WERI-Rb-1 (cell line): Measurements from ENCODE around the gene SHROOM3.

Source experiments
- DNase-seq: peaks from one replicate; pipeline ENCODE4 v3.0.0-alpha.2; 2020
- H3K27ac ChIP-seq: fragments of 250-450 bp; sonication (Bioruptor Pico); 2 replicates; pipeline ENCODE4 v1.5.1; 2020; ENCODE audit warnings: mild to moderate bottlenecking, moderate library complexity
- H3K27me3 ChIP-seq: fragments of 250-450 bp; sonication (Bioruptor Pico); 2 replicates; pipeline ENCODE4 v1.5.1; 2021; ENCODE audit warnings: mild to moderate bottlenecking, low read depth, moderate library complexity; ENCODE audit not compliant: insufficient read depth, severe bottlenecking
- H3K36me3 ChIP-seq: fragments of 250-450 bp; sonication (Bioruptor Pico); 2 replicates; pipeline ENCODE4 v1.5.1; 2020; ENCODE audit warnings: mild to moderate bottlenecking, moderate library complexity
- H3K4me3 ChIP-seq: 2 replicates; pipeline ENCODE4 v1.5.1; 2011; ENCODE audit warnings: low read depth, mild to moderate bottlenecking, control low read depth, low read length
- H3K9me3 ChIP-seq: fragments of 250-450 bp; sonication (Bioruptor Pico); 2 replicates; pipeline ENCODE4 v1.5.1; 2021; ENCODE audit warnings: mild to moderate bottlenecking, moderate library complexity; ENCODE audit not compliant: severe bottlenecking
- TF ChIP-seq, protein P1 (sequence below): IDR thresholded peaks from 2 replicates; pipeline ENCODE4 v1.5.1; 2011; ENCODE audit warnings: low read depth, mild to moderate bottlenecking, control low read depth, inconsistent platforms, low read length

Gene SHROOM3

DNA sequence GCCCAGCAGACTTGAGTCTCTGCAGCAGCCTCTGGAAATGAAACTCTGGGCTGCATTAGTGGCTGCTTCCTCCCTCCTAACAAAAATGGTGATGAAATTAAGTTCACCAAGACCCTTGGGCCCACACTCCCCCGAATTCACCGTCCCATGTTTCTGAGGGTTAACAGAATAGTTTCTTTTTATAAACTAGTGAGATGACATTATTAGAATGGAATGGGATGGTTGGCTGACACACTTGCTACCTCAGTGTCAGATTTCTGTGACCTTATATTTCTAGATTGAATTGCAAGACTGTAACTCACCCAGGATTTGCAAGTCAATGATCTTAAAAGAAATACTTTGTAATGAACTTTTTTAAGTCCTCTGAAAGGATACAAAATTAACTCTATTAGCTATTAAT lies 127.1 kb downstream of the SHROOM3 start:
- Histone ChIP-seq H3K27me3 (no peaks in the 10 kb centered on the region), H3K27ac (no peak overlapping the region), H3K4me3 (no peak overlapping the region), H3K9me3 (no peaks in the 10 kb centered on the region), H3K36me3 (no peaks in the 10 kb centered on the region)
- no peak for DNase-seq
- TF ChIP-seq, protein P1, sequence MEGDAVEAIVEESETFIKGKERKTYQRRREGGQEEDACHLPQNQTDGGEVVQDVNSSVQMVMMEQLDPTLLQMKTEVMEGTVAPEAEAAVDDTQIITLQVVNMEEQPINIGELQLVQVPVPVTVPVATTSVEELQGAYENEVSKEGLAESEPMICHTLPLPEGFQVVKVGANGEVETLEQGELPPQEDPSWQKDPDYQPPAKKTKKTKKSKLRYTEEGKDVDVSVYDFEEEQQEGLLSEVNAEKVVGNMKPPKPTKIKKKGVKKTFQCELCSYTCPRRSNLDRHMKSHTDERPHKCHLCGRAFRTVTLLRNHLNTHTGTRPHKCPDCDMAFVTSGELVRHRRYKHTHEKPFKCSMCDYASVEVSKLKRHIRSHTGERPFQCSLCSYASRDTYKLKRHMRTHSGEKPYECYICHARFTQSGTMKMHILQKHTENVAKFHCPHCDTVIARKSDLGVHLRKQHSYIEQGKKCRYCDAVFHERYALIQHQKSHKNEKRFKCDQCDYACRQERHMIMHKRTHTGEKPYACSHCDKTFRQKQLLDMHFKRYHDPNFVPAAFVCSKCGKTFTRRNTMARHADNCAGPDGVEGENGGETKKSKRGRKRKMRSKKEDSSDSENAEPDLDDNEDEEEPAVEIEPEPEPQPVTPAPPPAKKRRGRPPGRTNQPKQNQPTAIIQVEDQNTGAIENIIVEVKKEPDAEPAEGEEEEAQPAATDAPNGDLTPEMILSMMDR, result no peak

DNA sequence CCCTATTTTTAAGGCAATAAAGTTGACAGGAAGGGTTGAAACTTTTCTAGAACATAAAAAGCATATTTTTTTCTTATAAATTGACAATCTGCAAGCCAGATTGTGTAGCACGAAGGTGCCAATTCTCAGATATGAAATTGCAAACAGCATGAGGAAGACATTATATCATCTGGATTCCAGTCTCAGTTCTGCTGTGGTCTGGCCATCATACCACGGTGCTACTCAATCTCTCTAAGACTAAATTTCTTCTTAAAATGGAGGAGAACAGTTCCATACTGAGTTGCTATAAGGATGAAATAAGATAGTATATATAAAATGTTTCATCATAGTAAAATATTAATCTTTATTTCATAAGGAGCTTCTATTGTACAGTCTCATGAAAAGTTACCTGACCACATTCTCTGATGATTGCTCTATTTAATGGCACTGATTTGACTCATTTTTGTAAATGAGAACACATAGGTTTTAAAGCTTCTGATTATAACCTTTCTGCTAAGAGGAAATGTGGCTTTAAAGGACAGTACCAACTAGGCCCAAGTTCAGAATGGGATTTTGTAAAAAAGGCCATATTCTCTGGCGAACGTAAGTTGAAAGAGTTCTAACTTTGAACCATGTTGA lies 127.9 kb downstream of the SHROOM3 start:
- Histone ChIP-seq H3K27ac (no peak overlapping the region), H3K4me3 (no peak overlapping the region)
- DNase-seq, result no peak

DNA sequence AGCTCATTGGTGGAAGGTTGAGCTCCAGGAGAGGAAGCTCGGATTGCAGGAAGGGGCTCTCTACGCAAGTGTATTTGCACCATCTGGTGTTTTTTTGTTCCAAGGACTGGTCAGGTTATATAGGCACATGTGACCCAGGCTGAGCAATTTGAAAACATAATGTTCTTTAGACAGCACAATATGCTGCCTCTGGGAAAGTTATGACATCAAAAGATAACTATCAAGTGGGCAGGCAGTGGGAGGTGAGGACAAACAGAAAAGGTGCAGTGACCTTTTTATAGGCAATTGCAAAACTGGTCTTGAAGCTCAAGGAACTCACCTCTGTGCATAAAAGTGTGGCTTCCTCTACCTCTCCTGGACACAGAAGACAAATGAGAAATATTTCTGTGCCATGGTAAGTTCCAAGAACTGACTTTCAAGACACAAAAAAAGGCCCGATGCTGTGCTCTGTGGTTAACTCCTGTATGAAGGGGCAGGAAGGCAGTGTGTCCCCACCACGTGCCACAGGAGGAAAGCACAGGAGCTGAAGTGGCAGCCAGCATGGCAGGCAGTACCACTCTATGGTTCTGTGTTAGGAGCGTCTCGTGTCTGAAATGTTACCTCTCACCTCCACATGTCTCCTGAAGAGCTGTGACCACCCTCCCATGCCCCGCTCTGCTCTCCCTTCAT lies 128.6 kb downstream of the SHROOM3 start:
- Histone ChIP-seq H3K4me3 (no peak overlapping the region), H3K36me3 (no peaks in the 10 kb centered on the region), H3K27me3 (no peaks in the 10 kb centered on the region), H3K9me3 (no peaks in the 10 kb centered on the region), H3K27ac (no peak overlapping the region)
- TF ChIP-seq, protein P1, result no peak
- DNase-seq, result no peak

More for the DNA sequence above, 127.9 kb downstream of the SHROOM3 start:
- TF ChIP-seq, protein P1, result no peak
- no peaks in the 10 kb centered on the region for H3K9me3 ChIP-seq
- no peaks in the 10 kb centered on the region for H3K27me3 ChIP-seq
- H3K36me3 ChIP-seq, result no peaks in the 10 kb centered on the region

DNA sequence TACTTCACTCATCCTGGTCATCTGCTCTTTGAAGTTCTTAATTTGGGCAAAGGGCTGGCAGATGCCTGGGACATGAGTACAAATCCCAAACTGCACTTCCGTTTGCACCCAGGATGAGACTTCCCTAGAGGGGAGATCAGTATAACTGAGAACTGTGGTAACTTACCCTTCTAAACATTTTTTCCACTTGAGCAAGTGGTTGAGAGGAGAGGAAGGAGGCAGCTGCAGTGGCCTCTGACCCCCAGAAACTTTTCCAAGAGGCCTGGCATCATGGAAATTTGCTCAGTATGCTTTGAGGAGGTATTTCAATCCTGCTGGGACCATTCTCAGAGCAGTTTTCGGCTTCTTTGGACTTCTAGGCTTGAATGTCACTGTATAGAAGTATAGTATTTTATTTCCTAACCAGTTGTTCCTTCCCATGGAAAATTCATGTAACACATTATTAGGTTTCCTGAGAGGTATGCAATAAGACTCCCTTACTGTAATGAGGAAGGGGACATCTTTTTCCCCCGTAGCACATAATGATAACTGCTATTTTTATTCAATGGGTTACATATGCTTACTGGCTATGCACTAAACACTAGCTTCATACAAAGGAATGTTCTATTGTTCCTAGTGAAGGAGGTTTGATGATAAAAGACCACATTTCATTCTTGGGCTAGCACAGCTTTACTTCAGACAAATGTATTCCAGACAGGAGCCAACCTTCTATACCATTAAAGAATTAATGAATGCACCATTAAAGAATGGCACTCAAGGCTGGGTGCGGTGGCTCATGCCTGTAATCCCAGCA lies 129.3 kb downstream of the SHROOM3 start:
- Histone ChIP-seq H3K4me3 (no peak overlapping the region), H3K36me3 (no peaks in the 10 kb centered on the region), H3K27me3 (no peaks in the 10 kb centered on the region), H3K9me3 (no peaks in the 10 kb centered on the region), H3K27ac (no peak overlapping the region)
- no peak for DNase-seq
- TF ChIP-seq, protein P1, result no peak

DNA sequence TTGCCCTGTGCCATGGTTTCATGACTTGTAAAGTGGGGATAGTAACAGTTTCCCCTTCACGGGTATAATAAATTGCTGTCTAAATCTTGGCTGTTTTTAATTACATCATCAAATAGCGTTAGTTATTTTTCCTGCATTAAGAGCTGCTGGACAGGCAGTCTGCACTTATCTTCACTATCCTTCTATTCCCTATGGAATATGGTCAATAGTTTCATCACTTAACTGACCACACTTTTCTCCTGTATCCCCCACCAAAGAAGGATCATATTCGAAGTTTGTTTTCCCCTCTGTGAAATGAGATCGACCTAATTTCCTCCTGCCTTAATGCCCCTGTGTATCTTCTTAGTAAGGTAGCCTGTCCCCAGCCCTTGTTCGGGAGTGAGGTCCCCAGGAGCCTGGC lies 133.2 kb downstream of the SHROOM3 start:
- no peak for DNase-seq
- Histone ChIP-seq H3K27ac (no peak overlapping the region), H3K27me3 (no peaks in the 10 kb centered on the region), H3K4me3 (no peak overlapping the region), H3K9me3 (no peaks in the 10 kb centered on the region), H3K36me3 (no peaks in the 10 kb centered on the region)
- TF ChIP-seq, protein P1, result no peak
